Measurements from ENCODE around the gene ACKR3.

The ACKR3 gene

DNA sequence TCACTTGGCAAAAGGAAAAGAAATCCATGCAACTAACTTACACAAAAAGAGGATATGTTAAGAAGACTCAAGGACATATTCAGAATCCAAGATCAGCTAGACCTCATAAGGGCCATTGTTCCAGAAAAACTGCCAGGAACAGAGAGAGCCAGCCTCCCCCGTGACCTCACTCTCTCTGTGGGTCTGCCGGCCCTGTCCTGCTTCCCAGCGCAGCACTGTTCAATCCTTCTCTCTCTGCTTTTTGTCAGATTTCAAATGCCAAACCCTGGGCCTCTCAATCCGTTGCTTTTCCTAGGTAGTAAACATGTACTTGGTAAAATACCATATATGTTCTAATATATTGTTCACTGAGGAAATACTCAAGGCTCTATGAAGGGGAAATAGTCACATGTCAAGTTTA, 40.0 kb upstream of the ACKR3 start:
- TF ChIP-seq, protein P1, sequence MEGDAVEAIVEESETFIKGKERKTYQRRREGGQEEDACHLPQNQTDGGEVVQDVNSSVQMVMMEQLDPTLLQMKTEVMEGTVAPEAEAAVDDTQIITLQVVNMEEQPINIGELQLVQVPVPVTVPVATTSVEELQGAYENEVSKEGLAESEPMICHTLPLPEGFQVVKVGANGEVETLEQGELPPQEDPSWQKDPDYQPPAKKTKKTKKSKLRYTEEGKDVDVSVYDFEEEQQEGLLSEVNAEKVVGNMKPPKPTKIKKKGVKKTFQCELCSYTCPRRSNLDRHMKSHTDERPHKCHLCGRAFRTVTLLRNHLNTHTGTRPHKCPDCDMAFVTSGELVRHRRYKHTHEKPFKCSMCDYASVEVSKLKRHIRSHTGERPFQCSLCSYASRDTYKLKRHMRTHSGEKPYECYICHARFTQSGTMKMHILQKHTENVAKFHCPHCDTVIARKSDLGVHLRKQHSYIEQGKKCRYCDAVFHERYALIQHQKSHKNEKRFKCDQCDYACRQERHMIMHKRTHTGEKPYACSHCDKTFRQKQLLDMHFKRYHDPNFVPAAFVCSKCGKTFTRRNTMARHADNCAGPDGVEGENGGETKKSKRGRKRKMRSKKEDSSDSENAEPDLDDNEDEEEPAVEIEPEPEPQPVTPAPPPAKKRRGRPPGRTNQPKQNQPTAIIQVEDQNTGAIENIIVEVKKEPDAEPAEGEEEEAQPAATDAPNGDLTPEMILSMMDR (IDR thresholded peaks at IDR 0.05; ENCODE audit: insufficient read depth, low read depth, low read length, missing control alignments): no peak
- no peak overlapping the region for H3K4me3 ChIP-seq (ENCODE audit: low read depth, low read length)
- no peak for DNase-seq (ENCODE audit: low read depth)

DNA sequence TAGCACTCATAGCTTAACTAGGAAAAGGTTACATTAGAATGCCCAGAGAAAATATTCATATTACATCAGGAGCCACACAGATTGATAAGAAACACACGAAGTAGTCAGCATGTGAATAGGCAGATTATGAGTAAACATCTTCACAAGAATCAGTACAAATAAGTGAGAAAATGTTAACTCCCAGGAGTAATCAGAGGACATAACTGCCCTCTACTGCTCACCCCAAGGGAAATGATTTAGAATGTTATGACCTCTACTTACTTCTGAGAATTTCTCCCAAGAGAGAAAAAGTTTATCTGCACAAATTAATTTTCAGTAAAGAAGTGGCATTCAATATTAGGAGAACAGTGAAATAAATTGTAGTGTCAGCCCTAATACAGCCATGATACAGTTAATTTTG, 39.1 kb upstream of the ACKR3 start:
- DNase-seq (ENCODE audit: low read depth): no peak
- no peak overlapping the region for H3K4me3 ChIP-seq (ENCODE audit: low read depth, low read length)
- TF ChIP-seq, protein P1 (IDR thresholded peaks at IDR 0.05; ENCODE audit: insufficient read depth, low read depth, low read length, missing control alignments): no peak

GRCh38 chr2:236531195-236531594, 38.4 kb upstream of the ACKR3 start:
- TF ChIP-seq, protein P1 (IDR thresholded peaks at IDR 0.05; ENCODE audit: insufficient read depth, low read depth, low read length, missing control alignments): no peak
- no peak overlapping the region for H3K4me3 ChIP-seq (ENCODE audit: low read depth, low read length)
- no peak for DNase-seq (ENCODE audit: low read depth)

DNA sequence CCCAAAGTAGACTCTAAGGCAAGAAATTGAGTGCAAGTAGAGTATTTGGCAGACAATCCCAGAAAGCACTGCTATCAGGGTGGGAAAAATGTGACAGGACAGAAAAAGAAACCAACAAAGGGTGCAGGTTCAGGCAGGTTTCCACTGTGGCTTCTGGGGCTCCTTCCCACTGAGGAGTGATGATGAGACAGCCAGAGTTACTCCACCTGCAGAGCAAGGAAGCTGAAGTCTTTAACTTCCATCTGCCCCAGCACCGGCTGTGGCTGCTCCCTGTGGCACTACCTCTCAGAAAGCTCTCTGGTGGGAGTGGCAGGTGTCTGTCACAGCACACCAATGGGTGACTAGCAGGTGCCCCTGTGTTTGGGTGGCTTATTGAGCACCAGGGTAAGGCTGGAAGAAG, 37.6 kb upstream of the ACKR3 start:
- H3K4me3 ChIP-seq (ENCODE audit: low read depth, low read length): no peak overlapping the region
- DNase-seq (ENCODE audit: low read depth): no peak
- TF ChIP-seq, protein P1 (IDR thresholded peaks at IDR 0.05; ENCODE audit: insufficient read depth, low read depth, low read length, missing control alignments): no peak

DNA sequence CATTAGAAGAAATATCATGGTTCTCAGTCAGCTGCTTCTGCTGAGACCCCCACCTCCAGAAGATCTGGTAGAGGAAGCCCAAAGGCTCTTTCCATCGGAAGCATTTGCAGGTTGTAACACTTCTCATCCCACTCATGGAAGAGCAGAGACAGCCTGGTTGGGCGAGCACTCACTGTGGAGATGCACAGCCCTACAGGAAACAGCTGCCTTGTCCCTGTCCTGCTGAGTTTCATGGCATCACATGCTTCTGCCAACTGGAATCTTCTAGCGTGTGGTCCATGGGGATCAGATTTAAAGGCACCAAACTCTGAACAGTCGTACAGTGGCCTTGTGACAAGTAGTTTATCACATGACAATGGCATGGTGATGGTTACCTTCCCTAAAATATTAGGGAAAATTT, 36.3 kb upstream of the ACKR3 start:
- TF ChIP-seq, protein P1 (IDR thresholded peaks at IDR 0.05; ENCODE audit: insufficient read depth, low read depth, low read length, missing control alignments): no peak
- no peak overlapping the region for H3K4me3 ChIP-seq (ENCODE audit: low read depth, low read length)
- DNase-seq (ENCODE audit: low read depth): no peak

DNA sequence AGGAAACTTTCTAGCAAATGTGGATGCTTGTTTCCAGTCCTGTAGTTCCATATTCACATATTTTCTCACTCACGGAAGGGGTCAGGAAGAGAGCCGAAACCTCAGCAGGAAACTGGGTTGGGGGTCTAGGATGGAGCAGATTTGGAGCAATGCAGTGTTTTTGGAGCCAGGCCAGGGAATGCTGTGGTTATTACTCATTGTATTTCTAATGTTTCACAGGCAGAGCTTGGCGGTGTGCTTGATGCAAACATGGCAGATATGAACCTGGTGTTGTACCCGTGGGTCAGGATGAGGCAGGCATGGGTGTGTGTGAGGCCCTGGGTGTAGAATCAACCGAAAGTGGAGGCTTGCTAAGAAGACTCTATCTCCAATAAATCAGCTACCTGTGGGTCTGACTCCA, 34.6 kb upstream of the ACKR3 start:
- H3K4me3 ChIP-seq (ENCODE audit: low read depth, low read length): no peak overlapping the region
- DNase-seq (ENCODE audit: low read depth): no peak
- TF ChIP-seq, protein P1 (IDR thresholded peaks at IDR 0.05; ENCODE audit: insufficient read depth, low read depth, low read length, missing control alignments): no peak

GRCh38 chr2:236536727-236537398, 32.8 kb upstream of the ACKR3 start:
- TF ChIP-seq, protein P1 (IDR thresholded peaks at IDR 0.05; ENCODE audit: insufficient read depth, low read depth, low read length, missing control alignments): no peak
- peak overlapping the region; percentile 52 for H3K4me3 ChIP-seq (ENCODE audit: low read depth, low read length)
- peak; percentile 74 for DNase-seq (ENCODE audit: low read depth)

Measured in GM12865 (cell line).